Ishikawa (cell line): Measurements from ENCODE around the gene PGAP6.
A peak's percentile ranks its signal among the peaks of the same experiment; 100 is the strongest.

Experiments
- CEBPB ChIP-seq: IDR thresholded peaks from 2 replicates; pipeline ENCODE4 v1.6.1; 2012
- CREB1 ChIP-seq: IDR thresholded peaks from 2 replicates; pipeline ENCODE4 v1.6.1; 2012; ENCODE audit warnings: low read depth
- EGR1 ChIP-seq: IDR thresholded peaks from 2 replicates; pipeline ENCODE4 v1.6.1; 2012
- EP300 ChIP-seq: IDR thresholded peaks from 2 replicates; pipeline ENCODE4 v1.6.1; 2012; ENCODE audit warnings: borderline replicate concordance
- FOXM1 ChIP-seq: IDR thresholded peaks from 2 replicates; pipeline ENCODE4 v1.6.1; 2012; ENCODE audit warnings: low read depth, borderline replicate concordance
- NFIC ChIP-seq: IDR thresholded peaks from 2 replicates; pipeline ENCODE4 v1.6.1; 2012
- RAD21 ChIP-seq: IDR thresholded peaks from 2 replicates; pipeline ENCODE4 v1.6.1; 2012; ENCODE audit warnings: low read depth
- REST ChIP-seq: IDR thresholded peaks from 2 replicates; pipeline ENCODE4 v1.6.1; 2012; ENCODE audit warnings: low read depth, mild to moderate bottlenecking
- TAF1 ChIP-seq: IDR thresholded peaks from 2 replicates; pipeline ENCODE4 v1.6.1; 2012; ENCODE audit warnings: low read depth, mild to moderate bottlenecking
- TCF12 ChIP-seq: IDR thresholded peaks from 2 replicates; pipeline ENCODE4 v1.6.1; 2012; ENCODE audit warnings: low read depth
- TEAD4 ChIP-seq: IDR thresholded peaks from 2 replicates; pipeline ENCODE4 v1.6.1; 2012
- USF1 ChIP-seq: IDR thresholded peaks from 2 replicates; pipeline ENCODE4 v1.6.1; 2012
- YY1 ChIP-seq: IDR thresholded peaks from 2 replicates; pipeline ENCODE4 v1.6.1; 2012; ENCODE audit warnings: low read depth
- ZBTB7A ChIP-seq: IDR thresholded peaks from 2 replicates; pipeline ENCODE4 v1.6.1; 2012; ENCODE audit warnings: low read depth
- TF ChIP-seq, protein P1 (sequence below): IDR thresholded peaks from 2 replicates; pipeline ENCODE4 v1.6.1; 2012

The PGAP6 gene

DNA sequence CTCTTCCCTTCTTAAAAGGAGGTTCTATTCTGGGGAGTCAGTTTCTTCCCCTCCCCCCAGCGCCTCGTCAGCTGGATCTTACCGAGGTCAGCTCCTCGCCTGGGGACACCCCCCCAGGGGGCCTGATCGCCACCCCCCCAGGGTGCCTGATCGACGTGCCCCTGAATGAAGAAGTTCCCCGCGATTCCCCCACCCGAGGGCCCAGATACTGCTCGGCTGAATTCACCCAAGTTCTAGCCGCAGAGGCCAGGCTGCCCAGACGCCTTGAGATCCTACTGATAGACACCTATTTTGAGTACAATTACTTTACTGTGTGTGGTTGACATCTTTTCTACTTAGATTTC, 45.1 kb upstream of the PGAP6 start:
- TF ChIP-seq RAD21 (no peak), ZBTB7A (no peak), CREB1 (no peak), YY1 (no peak), EP300 (no peak), REST (no peak), NFIC (no peak), TAF1 (no peak), TEAD4 (no peak), TCF12 (no peak), CEBPB (no peak)
- TF ChIP-seq, protein P1, sequence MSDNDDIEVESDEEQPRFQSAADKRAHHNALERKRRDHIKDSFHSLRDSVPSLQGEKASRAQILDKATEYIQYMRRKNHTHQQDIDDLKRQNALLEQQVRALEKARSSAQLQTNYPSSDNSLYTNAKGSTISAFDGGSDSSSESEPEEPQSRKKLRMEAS = no peak

DNA sequence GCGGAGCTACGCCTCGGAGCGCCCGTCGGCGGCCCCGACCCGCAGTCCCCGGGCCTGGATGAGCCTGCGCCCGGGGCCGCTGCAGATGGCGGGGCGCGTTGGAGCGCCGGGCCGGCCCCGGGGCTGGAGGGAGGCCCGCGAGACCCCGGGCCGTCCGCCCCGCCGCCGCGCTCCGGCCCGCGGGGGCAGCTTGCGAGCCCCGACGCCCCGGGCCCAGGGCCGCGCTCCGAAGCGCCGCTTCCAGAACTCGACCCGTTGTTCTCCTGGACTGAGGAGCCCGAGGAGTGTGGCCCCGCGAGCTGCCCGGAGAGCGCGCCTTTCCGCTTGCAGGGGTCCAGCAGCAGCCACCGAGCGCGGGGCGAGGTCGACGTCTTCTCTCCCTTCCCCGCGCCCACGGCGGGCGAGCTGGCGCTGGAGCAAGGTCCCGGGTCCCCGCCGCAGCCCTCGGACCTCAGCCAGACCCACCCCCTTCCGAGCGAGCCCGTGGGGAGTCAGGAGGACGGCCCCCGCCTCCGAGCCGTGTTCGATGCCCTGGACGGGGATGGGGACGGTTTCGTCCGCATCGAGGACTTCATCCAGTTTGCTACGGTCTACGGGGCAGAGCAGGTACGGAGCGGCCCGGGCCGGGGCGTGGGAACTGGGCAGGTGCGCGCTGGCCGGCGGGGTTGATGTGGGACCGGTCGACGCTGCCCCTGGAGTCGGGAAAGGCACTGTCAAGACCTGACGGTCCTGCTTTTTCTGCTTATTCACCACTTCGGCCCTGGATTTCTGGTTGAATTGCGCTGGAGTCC, 44.5 kb upstream of the PGAP6 start:
- TF ChIP-seq ZBTB7A (0 out of 2 replicates have a peak, but pooled peaks have one; percentile 42), CREB1 (no peak)

DNA sequence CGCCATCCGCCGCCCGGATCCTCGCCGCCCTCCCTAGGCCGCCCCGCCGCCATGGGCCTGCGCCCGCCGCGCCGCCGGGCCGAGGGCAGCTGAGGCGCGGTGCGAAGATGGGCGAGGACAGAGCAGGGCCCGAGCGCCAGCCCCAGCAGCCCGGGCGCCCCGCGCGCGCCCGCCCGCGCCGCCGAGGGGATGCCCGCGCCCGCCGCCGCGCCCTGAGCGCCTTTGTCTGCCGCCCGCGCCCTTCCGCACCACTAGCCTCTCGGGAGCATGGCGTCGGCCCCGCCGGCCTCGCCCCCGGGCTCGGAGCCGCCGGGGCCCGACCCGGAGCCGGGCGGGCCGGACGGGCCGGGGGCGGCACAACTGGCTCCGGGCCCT, 43.9 kb upstream of the PGAP6 start:
- no peak for TF ChIP-seq TAF1
- no peak for TF ChIP-seq NFIC
- no peak for TF ChIP-seq RAD21
- no peak for TF ChIP-seq EP300
- TF ChIP-seq USF1 = no peak
- TF ChIP-seq ZBTB7A = no peak
- no peak for TF ChIP-seq TEAD4

DNA sequence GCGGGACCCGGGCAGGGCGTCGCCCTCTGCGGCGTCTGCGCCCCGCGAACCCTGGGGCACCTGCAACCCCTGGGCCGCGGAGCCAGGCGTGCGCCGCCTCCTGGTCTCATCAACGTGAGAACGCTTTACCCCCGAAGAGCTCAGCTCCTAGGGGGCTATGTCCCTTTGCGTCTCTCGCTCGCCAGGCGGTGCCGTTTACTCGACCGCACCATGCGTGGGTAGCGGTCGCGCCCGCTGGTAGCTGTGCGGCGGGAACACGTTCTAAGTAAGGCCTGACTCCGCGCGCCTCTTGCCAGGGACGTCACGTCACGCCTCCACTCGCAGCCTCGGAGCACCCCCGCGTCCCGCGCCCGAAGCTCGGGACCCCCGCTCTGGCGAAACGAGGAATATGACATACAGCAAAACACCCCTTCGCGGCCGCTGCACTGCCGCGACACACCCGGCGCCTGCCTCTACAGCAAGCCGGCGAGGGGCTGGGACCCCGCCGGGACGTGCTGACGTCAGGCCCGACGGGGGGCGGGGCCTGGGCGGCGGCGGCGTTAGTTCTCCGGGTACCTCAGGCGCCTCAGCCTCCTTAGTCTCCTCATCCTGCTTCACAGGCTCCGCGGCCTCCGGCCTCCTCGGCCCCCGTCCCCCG, 43.4 kb upstream of the PGAP6 start, which contains the start of gene RAB11FIP3:
RAB11FIP3 (plus strand) TSS at position 568 of the 637 bp plus-strand sequence. CDS start 358 bp downstream, outside the sequence.
- TF ChIP-seq REST (no peak), TCF12 (no peak; the same call in 1 of the 2 replicates), RAD21 (0 out of 2 replicates have a peak, but pooled peaks have one; percentile 7), TAF1 (peak; percentile 84), EGR1 (0 out of 2 replicates have a peak, but pooled peaks have one; percentile 16), CREB1 (peak; percentile 67; the same call in 1 of the 2 replicates), ZBTB7A (peak; percentile 93)
- TF ChIP-seq, protein P1 = peak; percentile 86

DNA sequence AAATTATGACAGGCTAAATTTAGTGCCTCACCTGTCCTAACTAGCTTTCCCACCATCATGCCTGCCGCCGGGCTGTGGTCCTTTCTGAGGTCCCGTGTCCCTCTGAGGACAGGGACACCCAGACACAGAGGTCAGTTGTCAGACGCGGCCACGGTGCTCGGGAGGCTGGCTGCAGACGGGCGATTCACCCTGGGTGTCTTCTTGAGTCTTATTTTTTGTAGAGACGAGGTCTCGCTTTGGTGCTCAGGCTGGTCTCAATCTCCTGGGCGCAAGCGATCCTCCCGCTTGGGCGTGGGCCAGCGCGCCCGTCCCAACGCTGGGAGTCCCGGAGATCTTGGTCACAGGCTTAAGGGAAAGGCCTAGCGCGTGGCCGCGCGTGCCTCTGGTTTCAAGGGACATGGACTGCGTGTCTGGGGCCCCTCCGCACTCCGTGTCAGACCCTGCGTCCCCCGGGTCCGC, 42.9 kb upstream of the PGAP6 start:
- TF ChIP-seq RAD21 (no peak), CEBPB (no peak), EP300 (no peak), TEAD4 (no peak), TCF12 (0 out of 2 replicates have a peak, but pooled peaks have one; percentile 20), TAF1 (no peak), FOXM1 (no peak), YY1 (no peak), REST (no peak), USF1 (no peak), EGR1 (no peak), ZBTB7A (no peak), CREB1 (no peak), NFIC (peak; percentile 30; the same call in 1 of the 2 replicates)
- TF ChIP-seq, protein P1 = no peak
